Right hindlimb (tissue), 1 donor: ENCODE data around the gene PIBF1.
"Not testable (repeated sequence)": the region's sequence is repeated elsewhere in the genome, so short reads cannot be mapped to it uniquely, and the experiment has no call there.

Experiments
- DNase-seq: peaks from one replicate; pipeline ENCODE4 v3.0.0-alpha.2; 2018

The PIBF1 gene

GRCh38 chr13:72823724-72824123 is 41.8 kb downstream of the PIBF1 start:
- no peak for DNase-seq

- no peak for DNase-seq
Measured at GRCh38 chr13:72834601-72835000, 52.7 kb downstream of the PIBF1 start.

- peak; percentile 27 for DNase-seq
Measured at GRCh38 chr13:72839831-72840426, 58.0 kb downstream of the PIBF1 start.

DNA sequence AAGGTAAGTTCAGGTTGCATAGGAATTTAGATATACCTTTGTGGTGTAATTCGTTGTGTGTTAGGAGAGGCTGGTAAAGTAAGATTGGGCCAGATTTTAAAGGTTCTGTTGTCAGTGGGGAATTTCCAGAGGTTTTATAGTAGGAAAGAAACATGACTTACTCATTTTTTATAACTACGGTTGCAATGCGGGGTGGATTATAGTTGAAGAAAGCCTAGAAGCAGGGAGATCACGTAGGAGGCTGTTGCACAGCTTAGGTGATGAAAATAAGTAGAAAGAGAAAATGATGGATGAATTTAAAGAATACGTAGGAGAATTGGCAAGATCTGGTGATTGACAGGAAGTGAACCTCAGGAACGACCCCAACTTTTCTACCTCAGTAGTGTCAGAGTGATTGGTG is 61.1 kb downstream of the PIBF1 start:
- DNase-seq, result no peak

DNA sequence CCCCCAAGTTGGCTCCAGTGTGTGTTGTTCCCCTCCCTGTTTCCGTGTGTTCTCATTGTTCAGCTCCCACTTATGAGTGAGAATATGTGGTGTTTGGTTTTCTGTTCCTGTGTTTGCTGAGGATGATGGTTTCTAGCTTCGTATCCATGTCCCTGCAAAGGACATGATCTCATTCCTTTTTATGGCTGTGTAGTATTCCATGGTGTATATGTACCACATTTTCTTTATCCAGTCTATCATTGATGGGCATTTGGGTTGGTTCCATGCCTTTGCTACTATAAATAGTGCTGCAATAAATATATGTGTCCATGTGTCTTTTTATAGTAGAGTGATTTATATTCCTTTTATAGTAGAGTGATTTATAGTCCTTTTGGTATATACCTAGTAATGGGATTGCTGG is 63.2 kb downstream of the PIBF1 start:
- not testable (repeated sequence) for DNase-seq

- no peak for DNase-seq
Measured at GRCh38 chr13:72849571-72849970, 67.6 kb downstream of the PIBF1 start.

GRCh38 chr13:72850959-72851677 is 69.2 kb downstream of the PIBF1 start:
- no peak for DNase-seq

DNA sequence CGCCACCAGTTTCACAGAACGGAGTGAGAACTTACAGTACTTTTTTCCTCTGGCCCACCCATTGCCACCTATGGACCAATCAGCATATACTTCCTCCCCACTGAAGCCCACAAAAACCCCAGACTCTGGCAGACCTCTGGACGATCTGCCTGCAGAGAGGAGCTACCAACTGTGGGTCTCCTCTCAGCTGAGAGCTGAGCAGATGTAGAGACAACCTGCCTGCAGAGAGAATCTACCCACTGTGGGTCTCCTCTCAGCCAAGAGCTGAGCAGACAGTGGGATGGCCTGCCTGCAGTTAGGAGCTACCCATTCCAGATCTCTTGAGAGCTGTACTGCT is 69.7 kb downstream of the PIBF1 start:
- no peak for DNase-seq

DNA sequence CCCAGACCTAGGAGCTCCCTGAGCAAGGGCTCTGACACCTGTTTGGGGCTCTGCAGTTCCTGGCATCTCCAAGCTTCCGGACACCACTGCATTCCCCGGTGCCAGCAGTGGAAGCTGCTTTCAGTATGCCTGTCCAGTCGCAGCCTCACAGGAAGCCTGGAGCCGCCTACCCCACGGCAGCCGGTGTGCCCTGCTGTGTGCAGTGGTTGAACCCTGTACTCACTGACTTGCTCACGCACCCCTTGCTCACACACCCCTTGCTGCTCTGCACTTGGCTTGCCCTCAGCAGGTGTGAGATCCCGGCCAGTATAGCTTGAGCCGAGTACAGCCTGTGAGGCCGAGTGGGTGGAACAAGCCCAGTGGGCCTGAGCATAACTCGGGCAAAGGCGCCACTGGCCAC is 70.3 kb downstream of the PIBF1 start:
- DNase-seq, result no peak

GRCh38 chr13:72853000-72853399 is 71.1 kb downstream of the PIBF1 start:
- no peak for DNase-seq

GRCh38 chr13:72864142-72865011 is 82.4 kb downstream of the PIBF1 start:
- peak; percentile 65 for DNase-seq

DNA sequence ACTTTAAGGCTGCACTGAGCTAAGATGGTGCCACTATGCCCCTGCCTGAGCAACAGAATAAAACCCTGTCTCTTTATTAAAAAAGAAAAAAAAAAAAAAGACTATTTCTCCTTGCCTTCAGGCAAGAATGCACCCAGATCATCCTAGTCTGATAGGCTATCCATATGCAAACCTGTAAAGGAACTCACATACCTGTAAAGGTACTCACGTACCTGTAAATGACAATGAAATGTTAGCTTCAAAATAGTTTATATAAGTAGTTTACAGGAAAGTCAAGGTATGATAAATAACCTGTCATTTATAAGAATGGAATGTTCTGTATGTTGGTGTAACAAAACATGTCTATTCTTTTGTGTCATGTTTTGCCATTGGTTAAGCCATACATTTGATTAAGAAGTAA is 86.3 kb downstream of the PIBF1 start:
- no peak for DNase-seq

- DNase-seq, result no peak
Measured at GRCh38 chr13:72875233-72875632, 93.3 kb downstream of the PIBF1 start.

DNA sequence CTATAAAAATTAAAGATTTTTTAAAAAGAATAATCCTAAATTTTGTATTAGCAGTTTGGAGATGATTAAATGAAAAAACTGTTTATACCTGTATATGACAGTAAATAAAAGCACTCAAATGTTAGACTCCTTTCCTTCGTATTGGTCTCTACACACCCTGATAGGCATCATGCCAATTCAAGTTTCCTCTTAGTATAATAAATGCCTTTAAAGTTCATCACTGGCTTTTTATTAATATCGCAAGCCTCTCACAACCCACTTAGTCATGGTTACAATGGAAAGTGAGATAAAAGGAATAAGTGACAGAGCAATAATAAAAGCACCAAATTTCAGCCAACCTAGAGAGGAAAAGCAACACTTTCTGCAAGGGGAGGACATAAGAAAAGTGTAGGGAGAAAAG is 102.2 kb downstream of the PIBF1 start:
- no peak for DNase-seq

DNA sequence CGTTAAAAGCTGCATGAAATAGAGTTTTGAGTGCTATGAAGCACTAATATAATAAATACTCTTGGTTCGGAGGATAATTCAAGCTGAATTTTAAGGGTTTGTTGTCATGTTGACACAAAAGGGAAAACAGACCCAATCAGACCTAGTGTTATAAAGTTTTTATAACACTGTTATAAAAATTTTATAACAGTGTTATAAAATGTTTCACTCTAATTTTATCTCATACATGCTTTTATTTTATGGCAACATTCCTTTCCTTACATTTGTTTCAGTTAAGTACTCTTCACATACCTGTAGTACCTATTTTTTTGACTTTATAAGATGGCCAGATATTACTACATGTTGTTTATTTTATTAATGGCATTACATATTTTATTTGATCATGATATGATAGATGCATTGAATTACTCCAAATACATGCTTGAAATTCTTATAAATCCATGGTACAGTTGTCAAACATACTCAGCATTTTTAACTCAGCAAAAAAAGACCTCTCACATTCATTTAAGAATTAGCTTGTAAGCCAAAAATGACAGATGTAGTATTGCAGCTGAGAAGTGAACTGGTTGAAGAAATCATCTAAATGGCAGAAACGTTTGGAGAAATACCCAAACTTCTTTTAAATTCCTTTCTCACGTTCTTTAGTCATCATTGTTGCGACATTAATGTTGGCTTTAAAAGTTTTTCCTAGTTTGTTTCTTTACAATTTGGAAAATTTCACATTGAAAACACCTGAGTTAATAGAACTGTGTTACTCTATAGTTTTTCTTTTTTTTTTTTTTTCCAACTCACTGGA is 104.5 kb downstream of the PIBF1 start:
- no peak for DNase-seq

GRCh38 chr13:72889495-72889894 is 107.6 kb downstream of the PIBF1 start:
- DNase-seq, result no peak

- DNase-seq, result no peak
Measured at GRCh38 chr13:72890546-72890945, 108.6 kb downstream of the PIBF1 start.

- no peak for DNase-seq
Measured at GRCh38 chr13:72891423-72891822, 109.5 kb downstream of the PIBF1 start.

GRCh38 chr13:72896869-72897268 is 114.9 kb downstream of the PIBF1 start:
- no peak for DNase-seq

GRCh38 chr13:72901546-72901945 is 119.6 kb downstream of the PIBF1 start:
- DNase-seq, result not testable (repeated sequence)

DNA sequence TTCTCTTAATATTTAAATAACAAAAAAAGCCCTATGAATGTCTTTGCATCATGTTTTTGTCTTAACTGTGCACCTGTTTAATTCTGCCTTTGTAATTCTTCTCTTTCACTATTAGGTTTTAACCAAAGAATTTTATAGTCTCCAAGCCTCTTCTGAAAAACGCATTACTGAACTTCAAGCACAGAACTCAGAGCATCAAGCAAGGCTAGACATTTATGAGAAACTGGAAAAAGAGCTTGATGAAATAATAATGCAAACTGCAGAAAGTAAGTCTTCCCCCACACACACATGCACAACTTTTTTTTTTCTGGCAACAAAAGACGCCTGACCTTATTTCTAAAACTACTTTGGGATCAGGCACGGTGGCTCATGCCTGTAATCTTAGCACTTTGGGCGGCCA is 126.5 kb downstream of the PIBF1 start:
- DNase-seq, result no peak

GRCh38 chr13:72911981-72912380 is 130.0 kb downstream of the PIBF1 start:
- DNase-seq, result no peak

GRCh38 chr13:72920097-72920496 is 138.2 kb downstream of the PIBF1 start:
- no peak for DNase-seq
